K562 (cell line): ENCODE results near the gene CGREF1. TPM values are rescaled to one million over a fixed set of nuclear protein-coding genes. Genes with fewer than 3 reads are reported as not detected.
A peak's percentile ranks its signal among the peaks of the same experiment; 100 is the strongest.
"Not testable (repeated sequence)": the region's sequence is repeated elsewhere in the genome, so short reads cannot be mapped to it uniquely, and the experiment has no call there.

Experiments used
- ATAC-seq: fragments of 200-7000 bp; cut with Tn5 transposase; 3 replicates; pipeline ENCODE4 v1.9.1; 2020; ENCODE audit warnings: moderate library complexity
- BruUV-seq: library from RNA; stranded (reverse); fragments of 400-500 nt; replicated peaks from 2 replicates; lab custom pipeline; 2021; lab: Mats Ljungman, UMichigan
- CTCF ChIA-PET: fragments of 300-600 bp; formaldehyde crosslinking; extraction: SDS; loops from one replicate; lab custom pipeline; 2021; ENCODE audit warnings: low intra/inter-chr PET ratio; lab: Yijun Ruan, JAX
- POLR2A ChIA-PET: fragments of 300-600, 350-650 bp; sonication (Branson Sonifier 250); formaldehyde crosslinking; extraction: SDS; loops from one replicate; lab custom pipeline; 2021; ENCODE audit warnings: antibody characterized with exemption, inconsistent platforms; lab: Yijun Ruan, JAX
- DNase-seq, 4 experiments: peaks; one replicate each; pipeline versions ENCODE4 v3.0.0 to v3.0.0-alpha.2; 2011 to 2018; ENCODE audit warnings: low spot score in 3 of 4, mixed read lengths in 3 of 4; ENCODE audit errors: extremely low read depth in 1 of 4
- FAIRE-seq: peaks from 2 replicates; lab custom pipeline; 2011; peaks lifted over from hg19 to GRCh38; lab: Jason Lieb, UNC
- H2AFZ ChIP-seq: 2 replicates; pipeline ENCODE4 v1.6.0; 2011; ENCODE audit warnings: low read depth, low read length, control low read depth, inconsistent platforms
- H3K27ac ChIP-seq: fragments of 200-600 bp; 3 replicates; pipeline ENCODE4 v1.8.0; 2011; ENCODE audit warnings: low read depth, mild to moderate bottlenecking, control low read depth, inconsistent platforms, low read length, moderate library complexity, mixed read lengths; ENCODE audit errors: extremely low read depth
- H3K27me3 ChIP-seq, 2 experiments: fragments of 300-600 bp in 1 of 2; 2 replicates in 1 of 2; 3 replicates in 1 of 2; pipeline versions ENCODE4 v1.6.0 to v1.8.0; 2011; ENCODE audit warnings: inconsistent platforms in 2 of 2, low read length in 2 of 2, mild to moderate bottlenecking in 1 of 2, mixed read lengths in 1 of 2, moderate library complexity in 1 of 2; ENCODE audit not compliant: control insufficient read depth in 2 of 2, insufficient read depth in 2 of 2
- H3K36me3 ChIP-seq: fragments of 300-600 bp; 3 replicates; pipeline ENCODE4 v1.8.0; 2011; ENCODE audit warnings: mild to moderate bottlenecking, low read length, inconsistent platforms; ENCODE audit not compliant: control insufficient read depth, insufficient read depth
- H3K4me1 ChIP-seq, 2 experiments: fragments of 200-600 bp in 1 of 2; replicated peaks in 1 of 2; 2 replicates in 1 of 2; 3 replicates in 1 of 2; pipeline versions ENCODE4 v1.5.1 to v1.8.0; 2011; ENCODE audit warnings: inconsistent platforms in 2 of 2, low read length in 2 of 2, mild to moderate bottlenecking in 1 of 2, mixed read lengths in 1 of 2, moderate library complexity in 1 of 2; ENCODE audit not compliant: control insufficient read depth in 2 of 2, insufficient read depth in 2 of 2
- H3K4me2 ChIP-seq: 2 replicates; pipeline ENCODE4 v1.6.1; 2011; ENCODE audit warnings: low read length, control low read depth, inconsistent platforms, mixed read lengths; ENCODE audit not compliant: insufficient read depth
- H3K4me3 ChIP-seq: fragments of 200-600 bp; sonication (generic), shearing (Covaris generic); 2 replicates; pipeline ENCODE4 v1.5.1; 2016; ENCODE audit warnings: control low read depth, inconsistent platforms
- H3K79me2 ChIP-seq: fragments of 200-600 bp; 3 replicates; pipeline ENCODE4 v1.8.0; 2011; ENCODE audit warnings: low read length, inconsistent platforms; ENCODE audit not compliant: control insufficient read depth, insufficient read depth
- H3K9ac ChIP-seq, 2 experiments: 2 replicates each; pipeline versions ENCODE4 v1.6.0 to v1.6.1; 2011; ENCODE audit warnings: low read depth in 2 of 2, low read length in 2 of 2, control low read depth in 1 of 2, inconsistent platforms in 1 of 2, mild to moderate bottlenecking in 1 of 2, mixed read lengths in 1 of 2; ENCODE audit not compliant: insufficient read depth in 1 of 2
- H3K9me1 ChIP-seq: one replicate; pipeline ENCODE4 v1.6.0; 2011; ENCODE audit warnings: inconsistent platforms, mild to moderate bottlenecking, low read length, moderate library complexity; ENCODE audit not compliant: control insufficient read depth, insufficient read depth
- H3K9me3 ChIP-seq: replicated peaks from 2 replicates; pipeline ENCODE4 v1.5.1; 2011; ENCODE audit warnings: low read depth, low read length, inconsistent platforms; ENCODE audit not compliant: control insufficient read depth, insufficient read depth
- H4K20me1 ChIP-seq: replicated peaks from 2 replicates; pipeline ENCODE4 v1.6.1; 2011; ENCODE audit warnings: low read length, inconsistent platforms, mixed read lengths; ENCODE audit not compliant: control insufficient read depth, insufficient read depth
- CBFA2T3 ChIP-seq: fragments of 450-650 bp; IDR thresholded peaks from 2 replicates; pipeline ENCODE4 v1.6.1; 2017
- WGBS: fragments of 100-300 bp; shearing (Covaris generic); methylation state at CpG from one replicate; pipeline ENCODE4 v1.1.6; 2016; ENCODE audit warnings: low coverage, mixed read lengths; ENCODE audit not compliant: insufficient coverage; ENCODE audit errors: missing lambda C conversion rate; 5-methylcytosine and 5-hydroxymethylcytosine counted together
- in situ Hi-C: fragments of 300-500 bp; cut with MboI; formaldehyde crosslinking; loops from 4 replicates; pipeline ENCODE4 v1.15.0; 2018; ENCODE audit warnings: inconsistent platforms, mixed read lengths
- intact Hi-C: fragments of 100-400 bp; cut with micrococcal nuclease; formaldehyde crosslinking; loops from 2 replicates; pipeline ENCODE4 v1.14.2; 2022
- polyA plus RNA-seq, 8 experiments: library from polyadenylated mRNA; depleted of rRNA in 4 of 8; stranded (reverse) in 5 of 8; unstranded in 3 of 8; fragments of >200 nt; fragmentation: Nextera tagmentation in 2 of 8; fragmentation: Illumina TruSeq in 1 of 8; extraction: Ambion mirVana in 2 of 8; extraction: Trizol in 1 of 8; gene quantifications; 2 replicates each; pipeline versions ENCODE4 v1.2.1 to v1.2.3, GENCODE V29; 2011 to 2014; ENCODE audit warnings: inconsistent platforms in 1 of 8, missing spikeins in 1 of 8
- total RNA-seq, 7 experiments: library from RNA; depleted of rRNA in 6 of 7; stranded (reverse); fragments of >200 nt in 6 of 7; fragmentation: Illumina TruSeq in 2 of 7; extraction: Trizol in 2 of 7; gene quantifications; 2 replicates each; pipeline versions ENCODE4 v1.2.1 to v1.2.3, GENCODE V29; 2011 to 2021; ENCODE audit warnings: low replicate concordance in 1 of 7

Gene CGREF1
- total and polyA plus RNA-seq, 9 of the 15 experiments (the other 6 are each of a cell fraction or from before 2014, with no cell fraction given): 0.07 to 0.50 (median 0.37) TPM

DNA sequence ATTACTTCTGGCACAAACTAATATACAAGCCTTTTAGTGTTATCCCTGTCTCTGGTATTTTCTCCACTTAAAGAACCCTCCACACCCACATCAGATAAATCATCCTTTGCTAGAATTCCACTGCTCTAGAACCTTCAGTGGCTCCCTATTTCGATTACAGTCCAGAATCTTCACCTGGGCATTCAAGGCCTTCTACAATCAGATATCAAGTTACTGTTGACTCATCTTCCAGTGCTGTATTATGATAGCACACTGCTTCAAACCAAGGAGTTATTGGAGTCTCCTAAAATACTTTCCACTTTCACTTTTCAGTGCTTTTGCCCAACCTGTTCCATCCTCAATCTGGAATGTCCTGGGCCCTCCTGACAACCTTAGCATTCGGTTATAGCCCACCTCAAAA, 3.4 kb downstream of the CGREF1 start (continued):
- peak; percentile 9; the same call in 1 of the 2 replicates for TF ChIP-seq CBFA2T3

DNA sequence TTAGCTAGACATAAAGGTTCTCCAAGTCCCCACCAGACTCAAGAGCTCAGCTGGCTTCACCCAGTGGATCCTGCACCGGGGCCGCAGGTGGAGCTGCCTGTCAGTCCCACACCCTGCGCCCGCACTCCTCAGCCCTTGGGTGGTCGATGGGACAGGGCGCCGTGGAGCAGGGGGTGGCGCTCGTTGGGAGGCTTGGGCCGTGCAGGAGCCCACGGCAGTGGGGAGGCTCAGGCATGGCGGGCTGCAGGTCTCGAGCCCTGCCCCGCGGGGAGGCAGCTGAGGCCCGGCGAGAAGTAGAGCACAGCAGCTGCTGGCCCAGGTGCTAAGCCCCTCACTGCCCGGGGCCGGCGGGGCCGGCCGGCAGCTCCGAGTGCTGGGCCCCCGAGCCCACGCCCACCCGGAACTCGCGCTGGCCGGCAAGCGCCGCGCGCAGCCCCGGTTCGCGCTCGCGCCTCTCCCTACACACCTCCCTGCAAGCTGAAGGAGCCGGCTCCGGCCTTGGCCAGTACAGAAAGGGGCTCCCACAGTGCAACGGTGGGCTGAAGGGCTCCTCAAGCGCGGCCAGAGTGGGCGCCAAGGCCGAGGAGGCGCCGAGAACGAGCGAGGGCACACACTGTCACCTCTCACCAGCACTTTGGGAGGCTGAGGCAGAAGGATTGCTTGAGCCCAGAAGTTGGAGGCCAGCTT, 7.4 kb downstream of the CGREF1 start:
- H3K9me3 ChIP-seq, H2AFZ ChIP-seq, H3K4me2 ChIP-seq, intact Hi-C loops, DNase-seq, H4K20me1 ChIP-seq, BruUV-seq, H3K36me3 ChIP-seq, H3K27me3 ChIP-seq, CTCF ChIA-PET, H3K4me1 ChIP-seq, H3K27ac ChIP-seq, H3K9ac ChIP-seq, H3K4me3 ChIP-seq, H3K9me1 ChIP-seq, FAIRE-seq, H3K79me2 ChIP-seq, in situ Hi-C loops, ATAC-seq: not testable (repeated sequence)
- POLR2A ChIA-PET: interaction anchor here (0.6 to 4.5 kb wide), 3 partner anchors 13 to 264 kb away, joined by 3 to 17 read pairs (median 3); partner anchors contain the start of gene ABHD1
- 76% methylated on average over 19 of the region's 49 CpGs for WGBS
